Calu3 (cell line): ENCODE data around the gene RNF141. TPM values are rescaled to one million over a fixed set of nuclear protein-coding genes. Genes with fewer than 3 reads are reported as not detected.

ENCODE experiments used
- BruUV-seq: library from RNA; stranded (reverse); fragments of 400-500 nt; replicated peaks from 2 replicates; lab custom pipeline; 2021; lab: Mats Ljungman, UMichigan
- CTCF ChIA-PET: fragments of 300-600 bp; sonication (Branson Sonifier 250); formaldehyde crosslinking; loops from one replicate; lab custom pipeline; 2022; ENCODE audit warnings: antibody characterized with exemption; lab: Charles Lee
- DNase-seq: peaks from one replicate; pipeline ENCODE4 v3.0.0; 2022
- H3K27ac Mint-ChIP-seq: one replicate; pipeline ENCODE4 v1.8.0; 2022; ENCODE audit warnings: mixed read lengths; ENCODE audit not compliant: unreplicated experiment
- H3K27me3 Mint-ChIP-seq: one replicate; pipeline ENCODE4 v1.8.0; 2022; ENCODE audit warnings: mixed read lengths; ENCODE audit not compliant: unreplicated experiment
- H3K36me3 Mint-ChIP-seq: one replicate; pipeline ENCODE4 v1.8.0; 2022; ENCODE audit warnings: mild to moderate bottlenecking, moderate library complexity, mixed read lengths; ENCODE audit not compliant: insufficient read depth, unreplicated experiment
- H3K4me1 Mint-ChIP-seq: one replicate; pipeline ENCODE4 v1.8.0; 2022; ENCODE audit warnings: mild to moderate bottlenecking, low read depth, mixed read lengths; ENCODE audit not compliant: unreplicated experiment
- H3K4me3 Mint-ChIP-seq: one replicate; pipeline ENCODE4 v1.8.0; 2022; ENCODE audit warnings: mild to moderate bottlenecking, low read depth, moderate library complexity, mixed read lengths; ENCODE audit not compliant: unreplicated experiment
- H3K9me3 Mint-ChIP-seq: one replicate; pipeline ENCODE4 v1.8.0; 2022; ENCODE audit warnings: low read depth, mixed read lengths; ENCODE audit not compliant: unreplicated experiment
- CTCF ChIP-seq: fragments of 200-600 bp; IDR thresholded peaks from one replicate; pipeline ENCODE4 v1.8.0; 2022; ENCODE audit warnings: antibody characterized with exemption; ENCODE audit not compliant: unreplicated experiment
- intact Hi-C: fragments of 100-400 bp; cut with micrococcal nuclease; formaldehyde crosslinking; loops from one replicate; pipeline ENCODE4 v1.10.0; 2022; ENCODE audit not compliant: unreplicated experiment
- total RNA-seq: library from RNA; stranded (reverse); gene quantifications from 2 replicates; pipeline ENCODE4 v1.2.3, GENCODE V29; 2022

Gene RNF141
- total RNA-seq, 1 experiment from 2014 or later = 33.9 TPM

- peaks cover 22% of the 10 kb centered on the region for H3K4me1 Mint-ChIP-seq
- intact Hi-C loops = no loop called here
- DNase-seq = no peak
- no peak for TF ChIP-seq CTCF
- no peaks in the 10 kb centered on the region for H3K27me3 Mint-ChIP-seq
- BruUV-seq = no TSS peak
- CTCF ChIA-PET = interaction anchor here (1.3 kb wide), 1 partner anchor 7 kb away, joined by 3 read pairs; the partner anchor contains the start of gene RNF141
- H3K4me3 Mint-ChIP-seq = no peak overlapping the region
- H3K27ac Mint-ChIP-seq = no peak overlapping the region
- H3K9me3 Mint-ChIP-seq = no peaks in the 10 kb centered on the region
- H3K36me3 Mint-ChIP-seq = no peaks in the 10 kb centered on the region
Measured at GRCh38 chr11:10533323-10533722, 7.7 kb downstream of the RNF141 start.

DNA sequence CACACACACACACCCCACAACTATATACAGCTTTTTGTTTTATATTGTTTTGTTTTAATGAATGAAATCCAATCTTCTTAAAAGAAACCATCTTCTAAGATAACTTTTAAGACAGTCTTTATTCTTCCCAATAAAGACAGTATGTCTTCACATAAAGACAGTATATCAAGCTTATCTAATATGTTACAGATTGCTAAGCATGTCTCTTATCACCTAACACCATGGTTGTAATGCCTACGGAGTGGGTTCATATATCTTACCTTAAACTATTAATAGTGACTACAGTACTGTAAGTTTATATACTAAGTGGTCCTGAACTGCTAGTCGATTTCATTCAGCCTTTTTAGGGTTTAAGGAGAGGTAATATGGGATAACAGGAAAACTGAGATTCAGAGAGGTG lies 8.5 kb downstream of the RNF141 start:
- peaks cover 26% of the 10 kb centered on the region for H3K4me1 Mint-ChIP-seq
- intact Hi-C loops = no loop called here
- no peak overlapping the region for H3K27ac Mint-ChIP-seq
- no peak overlapping the region for H3K4me3 Mint-ChIP-seq
- BruUV-seq = no TSS peak
- CTCF ChIA-PET = interaction anchor here (1.3 kb wide), 1 partner anchor 8 kb away, joined by 3 read pairs; the partner anchor contains the start of gene RNF141
- H3K36me3 Mint-ChIP-seq = peaks cover under 1% of the 10 kb centered on the region
- no peaks in the 10 kb centered on the region for H3K27me3 Mint-ChIP-seq
- no peak for TF ChIP-seq CTCF
- no peaks in the 10 kb centered on the region for H3K9me3 Mint-ChIP-seq
- no peak for DNase-seq

DNA sequence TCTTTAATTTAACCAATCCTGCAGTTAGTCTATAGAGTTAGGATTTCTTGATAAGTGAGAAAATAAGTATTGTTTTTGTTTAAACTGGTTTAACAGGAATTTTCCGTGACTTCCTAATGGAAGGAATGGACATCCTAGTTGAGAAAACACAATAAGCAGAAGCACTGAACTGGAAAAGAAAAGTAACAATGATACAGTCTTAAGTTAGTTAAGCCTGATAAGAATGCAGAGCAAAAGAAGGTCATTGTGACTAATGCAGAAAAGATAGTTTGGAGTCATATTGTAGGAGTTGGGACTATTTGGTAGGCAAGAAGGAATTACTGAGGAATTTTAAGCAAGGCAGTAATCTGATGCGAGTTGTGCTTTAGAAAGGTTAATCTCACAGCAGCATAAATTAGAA lies 11.7 kb downstream of the RNF141 start:
- intact Hi-C loops = no loop called here
- Mint-ChIP-seq H3K9me3 (no peaks in the 10 kb centered on the region), H3K4me1 (peaks cover 39% of the 10 kb centered on the region), H3K36me3 (peaks cover 6% of the 10 kb centered on the region), H3K27me3 (no peaks in the 10 kb centered on the region), H3K4me3 (no peak overlapping the region), H3K27ac (no peak overlapping the region)
- no peak for DNase-seq
- BruUV-seq = no TSS peak
- no peak for TF ChIP-seq CTCF
- CTCF ChIA-PET = no interaction called here

DNA sequence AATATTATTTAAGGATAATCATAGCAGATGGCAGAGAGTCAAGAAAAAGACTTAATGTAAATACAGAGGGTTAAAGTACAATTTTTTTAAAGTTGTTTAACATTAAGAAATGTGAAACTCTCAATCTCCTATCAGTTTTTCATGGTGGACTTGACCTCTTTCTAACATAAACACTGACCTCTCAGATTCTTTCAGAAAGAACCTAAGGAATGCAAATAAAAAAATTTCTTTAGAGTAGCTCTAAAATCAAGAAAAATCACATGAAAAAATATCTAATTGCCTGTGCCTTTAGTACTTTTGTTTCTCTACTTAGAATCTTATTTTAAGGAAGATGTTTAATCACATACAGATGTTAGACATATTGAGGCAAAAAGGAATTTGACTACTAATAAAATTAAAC lies 12.9 kb downstream of the RNF141 start:
- no peaks in the 10 kb centered on the region for H3K27me3 Mint-ChIP-seq
- no peaks in the 10 kb centered on the region for H3K9me3 Mint-ChIP-seq
- no peak overlapping the region for H3K4me3 Mint-ChIP-seq
- CTCF ChIA-PET = interaction anchor here (1.3 kb wide), 1 partner anchor 13 kb away, joined by 6 read pairs; the partner anchor contains the start of gene RNF141
- peaks cover 6% of the 10 kb centered on the region for H3K36me3 Mint-ChIP-seq
- peaks cover 39% of the 10 kb centered on the region for H3K4me1 Mint-ChIP-seq
- intact Hi-C loops = no loop called here
- no peak for DNase-seq
- TF ChIP-seq CTCF = no peak
- BruUV-seq = no TSS peak
- H3K27ac Mint-ChIP-seq = no peak overlapping the region
